ENCODE data around the gene CTU2.

DNA sequence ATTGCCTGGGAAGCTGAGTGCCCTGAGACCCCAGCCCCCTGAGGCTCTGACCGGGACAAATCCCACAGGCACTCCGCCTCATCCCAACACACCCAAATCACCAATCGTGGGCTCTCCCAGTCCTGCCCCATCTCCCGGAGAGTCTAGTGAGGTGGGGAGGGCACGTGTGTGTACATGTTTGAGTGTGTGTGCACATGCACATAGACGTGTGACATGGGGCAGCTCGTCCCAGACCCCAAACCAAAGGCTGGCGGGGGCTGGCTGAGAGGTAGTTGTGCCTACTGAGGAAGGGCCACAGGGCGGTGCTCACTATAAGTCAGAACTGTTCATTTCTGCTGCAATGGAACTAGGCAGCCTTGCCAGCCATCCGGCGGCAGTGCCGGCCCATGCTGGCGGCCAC is 28.6 kb upstream of the CTU2 start:
- TF ChIP-seq YY1 (IDR thresholded peaks at IDR 0.05; ENCODE audit: low read depth) (no peak), EP300 (IDR thresholded peaks at IDR 0.05; ENCODE audit: borderline replicate concordance) (no peak)

Measured in Ishikawa (cell line).